Astrocyte (in vitro differentiated cells and primary cell): ENCODE results near the gene SCN10A. TPM values are rescaled to one million over a fixed set of nuclear protein-coding genes. Genes with fewer than 3 reads are reported as not detected.

ENCODE experiments used
- DNase-seq: peaks from one replicate; pipeline ENCODE4 v3.0.0-alpha.2; 2010; ENCODE audit warnings: low read depth
- FAIRE-seq: peaks from 2 replicates; lab custom pipeline; 2011; peaks lifted over from hg19 to GRCh38; lab: Jason Lieb, UNC
- H2AFZ ChIP-seq: 2 replicates; pipeline ENCODE4 v1.6.0; 2012; ENCODE audit warnings: low read depth, low read length, inconsistent platforms
- H3K27ac ChIP-seq: 2 replicates; pipeline ENCODE4 v1.5.1; 2011; ENCODE audit warnings: low read depth, low read length, inconsistent platforms
- H3K27me3 ChIP-seq: 2 replicates; pipeline ENCODE4 v1.6.0; 2011; ENCODE audit warnings: low read length, inconsistent platforms; ENCODE audit not compliant: insufficient read depth
- H3K36me3 ChIP-seq: 2 replicates; pipeline ENCODE4 v1.5.1; 2011; ENCODE audit warnings: low read length, inconsistent platforms; ENCODE audit not compliant: insufficient read depth
- H3K4me1 ChIP-seq: 2 replicates; pipeline ENCODE4 v1.5.1; 2011; ENCODE audit warnings: low read length, inconsistent platforms; ENCODE audit not compliant: insufficient read depth
- H3K4me2 ChIP-seq: 2 replicates; pipeline ENCODE4 v1.6.0; 2012; ENCODE audit warnings: low read length, inconsistent platforms
- H3K4me3 ChIP-seq: 2 replicates; pipeline ENCODE4 v1.5.1; 2011; ENCODE audit warnings: low read depth, mild to moderate bottlenecking, low read length, inconsistent platforms; ENCODE audit not compliant: insufficient read depth
- H3K79me2 ChIP-seq: 2 replicates; pipeline ENCODE4 v1.6.0; 2012; ENCODE audit warnings: mild to moderate bottlenecking, low read length, inconsistent platforms; ENCODE audit not compliant: insufficient read depth
- H3K9ac ChIP-seq: 2 replicates; pipeline ENCODE4 v1.6.0; 2012; ENCODE audit warnings: mild to moderate bottlenecking, low read length, inconsistent platforms
- H3K9me3 ChIP-seq: 2 replicates; pipeline ENCODE4 v1.5.1; 2012; ENCODE audit warnings: low read depth, mild to moderate bottlenecking, low read length, inconsistent platforms; ENCODE audit not compliant: insufficient read depth
- H4K20me1 ChIP-seq: 2 replicates; pipeline ENCODE4 v1.6.0; 2012; ENCODE audit warnings: low read length, inconsistent platforms; ENCODE audit not compliant: insufficient read depth
- H3K27ac Mint-ChIP-seq: one replicate; pipeline ENCODE4 v1.8.0; 2021; ENCODE audit warnings: mild to moderate bottlenecking, mixed read lengths; ENCODE audit not compliant: unreplicated experiment
- H3K27me3 Mint-ChIP-seq: one replicate; pipeline ENCODE4 v1.8.0; 2021; ENCODE audit warnings: low read depth, mixed read lengths; ENCODE audit not compliant: unreplicated experiment
- H3K36me3 Mint-ChIP-seq: one replicate; pipeline ENCODE4 v1.8.0; 2021; ENCODE audit warnings: low read depth, mixed read lengths; ENCODE audit not compliant: unreplicated experiment
- H3K4me1 Mint-ChIP-seq: one replicate; pipeline ENCODE4 v1.8.0; 2021; ENCODE audit warnings: low read depth, mixed read lengths; ENCODE audit not compliant: unreplicated experiment
- H3K4me3 Mint-ChIP-seq: one replicate; pipeline ENCODE4 v1.8.0; 2021; ENCODE audit warnings: mild to moderate bottlenecking, moderate library complexity, mixed read lengths; ENCODE audit not compliant: unreplicated experiment
- H3K9me3 Mint-ChIP-seq: one replicate; pipeline ENCODE4 v1.8.0; 2021; ENCODE audit warnings: mild to moderate bottlenecking, mixed read lengths; ENCODE audit not compliant: unreplicated experiment
- EZH2 ChIP-seq: IDR thresholded peaks from 2 replicates; pipeline ENCODE4 v1.6.1; 2012; ENCODE audit warnings: mild to moderate bottlenecking, low read length, inconsistent platforms; ENCODE audit not compliant: insufficient read depth
- total RNA-seq: library from RNA; stranded (reverse); gene quantifications from 2 replicates; pipeline ENCODE4 v1.2.1, GENCODE V29; 2021
- TF ChIP-seq, protein P1 (sequence below): IDR thresholded peaks from 2 replicates; pipeline ENCODE4 v1.5.1; 2011; ENCODE audit warnings: low read depth, mild to moderate bottlenecking, inconsistent platforms, low read length, moderate library complexity; ENCODE audit not compliant: insufficient read depth

The SCN10A gene
- total RNA-seq, 1 donor from 2014 or later: not detected

DNA sequence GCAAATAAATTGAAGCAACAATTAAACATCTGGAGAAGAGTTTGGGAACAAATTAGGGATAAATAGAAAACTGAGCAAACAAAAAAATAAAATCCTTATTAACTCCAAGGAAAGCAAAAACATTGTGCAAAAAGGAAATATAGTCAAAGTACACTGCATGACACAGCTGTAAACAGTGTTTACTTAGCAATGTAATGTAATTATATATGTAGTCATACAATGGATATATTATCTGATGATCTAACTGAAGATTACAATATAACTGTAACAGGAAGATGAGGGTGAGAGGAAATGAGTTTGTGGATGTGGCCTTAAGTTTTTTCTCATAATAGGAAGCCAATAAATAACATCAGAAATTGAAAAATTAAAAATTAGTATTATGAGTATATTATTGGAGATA lies 42.5 kb downstream of the SCN10A start:
- no peak overlapping the region for H3K27ac ChIP-seq
- H3K4me3 ChIP-seq: no peak overlapping the region
- H3K79me2 ChIP-seq: no peaks in the 10 kb centered on the region
- H4K20me1 ChIP-seq: no peaks in the 10 kb centered on the region
- H3K9me3 ChIP-seq: no peaks in the 10 kb centered on the region
- no peaks in the 10 kb centered on the region for H3K36me3 ChIP-seq
- no peak overlapping the region for H3K4me2 ChIP-seq
- no peak for TF ChIP-seq EZH2
- TF ChIP-seq, protein P1, sequence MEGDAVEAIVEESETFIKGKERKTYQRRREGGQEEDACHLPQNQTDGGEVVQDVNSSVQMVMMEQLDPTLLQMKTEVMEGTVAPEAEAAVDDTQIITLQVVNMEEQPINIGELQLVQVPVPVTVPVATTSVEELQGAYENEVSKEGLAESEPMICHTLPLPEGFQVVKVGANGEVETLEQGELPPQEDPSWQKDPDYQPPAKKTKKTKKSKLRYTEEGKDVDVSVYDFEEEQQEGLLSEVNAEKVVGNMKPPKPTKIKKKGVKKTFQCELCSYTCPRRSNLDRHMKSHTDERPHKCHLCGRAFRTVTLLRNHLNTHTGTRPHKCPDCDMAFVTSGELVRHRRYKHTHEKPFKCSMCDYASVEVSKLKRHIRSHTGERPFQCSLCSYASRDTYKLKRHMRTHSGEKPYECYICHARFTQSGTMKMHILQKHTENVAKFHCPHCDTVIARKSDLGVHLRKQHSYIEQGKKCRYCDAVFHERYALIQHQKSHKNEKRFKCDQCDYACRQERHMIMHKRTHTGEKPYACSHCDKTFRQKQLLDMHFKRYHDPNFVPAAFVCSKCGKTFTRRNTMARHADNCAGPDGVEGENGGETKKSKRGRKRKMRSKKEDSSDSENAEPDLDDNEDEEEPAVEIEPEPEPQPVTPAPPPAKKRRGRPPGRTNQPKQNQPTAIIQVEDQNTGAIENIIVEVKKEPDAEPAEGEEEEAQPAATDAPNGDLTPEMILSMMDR: no peak
- DNase-seq (no peak), FAIRE-seq (no peak)
- Mint-ChIP-seq H3K27me3 (peaks cover 29% of the 10 kb centered on the region), H3K27ac (no peak overlapping the region), H3K4me3 (no peak overlapping the region), H3K9me3 (peaks cover 5% of the 10 kb centered on the region), H3K4me1 (no peaks in the 10 kb centered on the region), H3K36me3 (no peaks in the 10 kb centered on the region)
- H2AFZ ChIP-seq: no peak overlapping the region
- H3K9ac ChIP-seq: no peak overlapping the region
- no peaks in the 10 kb centered on the region for H3K27me3 ChIP-seq
- H3K4me1 ChIP-seq: no peaks in the 10 kb centered on the region

DNA sequence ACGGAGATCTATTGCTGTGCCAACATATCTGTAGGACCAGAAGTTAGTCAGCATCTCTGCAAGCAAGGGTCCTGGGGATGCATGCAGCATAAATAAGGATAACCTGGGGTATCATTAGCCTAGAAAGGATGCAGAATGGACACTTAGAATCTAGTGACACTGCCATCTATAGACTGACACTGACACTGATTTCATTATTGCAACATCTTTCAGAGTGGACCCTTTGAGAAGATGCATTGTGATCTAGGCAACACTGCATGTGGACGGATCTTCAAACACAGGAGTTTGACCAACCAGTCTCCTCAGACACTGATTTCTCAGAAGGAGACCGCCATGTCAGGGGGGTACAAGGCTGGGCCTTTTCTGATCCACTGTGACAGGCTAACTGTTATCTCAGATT lies 52.4 kb downstream of the SCN10A start:
- TF ChIP-seq, protein P1: no peak
- no peak for TF ChIP-seq EZH2
- Histone ChIP-seq H3K9ac (no peak overlapping the region), H3K79me2 (no peaks in the 10 kb centered on the region), H3K36me3 (no peaks in the 10 kb centered on the region), H2AFZ (no peak overlapping the region), H4K20me1 (no peaks in the 10 kb centered on the region), H3K27me3 (no peaks in the 10 kb centered on the region), H3K9me3 (no peaks in the 10 kb centered on the region), H3K4me1 (no peaks in the 10 kb centered on the region), H3K4me2 (no peak overlapping the region), H3K4me3 (no peak overlapping the region), H3K27ac (no peak overlapping the region)
- Mint-ChIP-seq H3K9me3 (no peaks in the 10 kb centered on the region), H3K27ac (no peak overlapping the region), H3K27me3 (peaks cover 20% of the 10 kb centered on the region), H3K36me3 (no peaks in the 10 kb centered on the region), H3K4me1 (no peaks in the 10 kb centered on the region), H3K4me3 (no peak overlapping the region)
- FAIRE-seq (no peak), DNase-seq (no peak)

DNA sequence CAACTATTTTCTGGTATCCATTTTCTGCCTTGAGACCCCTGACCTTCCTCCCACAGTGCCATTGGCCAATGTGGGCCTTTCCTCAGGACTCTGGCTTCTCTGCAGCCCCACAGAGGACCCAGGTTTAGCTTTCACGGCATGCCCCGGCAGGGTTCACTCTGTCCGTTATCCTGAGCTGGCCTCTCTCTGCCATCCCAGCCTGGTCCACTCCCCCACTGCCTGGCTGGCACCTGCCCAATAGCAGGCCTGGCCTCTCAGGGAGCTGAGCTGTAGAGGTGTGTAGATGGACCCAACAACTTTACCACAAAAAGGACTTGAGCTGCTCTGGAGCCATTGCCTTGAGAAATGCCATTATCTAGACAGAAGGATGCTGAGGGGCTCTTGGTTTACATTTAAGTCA lies 57.5 kb downstream of the SCN10A start:
- H3K9me3 ChIP-seq: no peaks in the 10 kb centered on the region
- no peaks in the 10 kb centered on the region for H3K9me3 Mint-ChIP-seq
- FAIRE-seq (no peak), DNase-seq (no peak)
- no peaks in the 10 kb centered on the region for H3K79me2 ChIP-seq
- no peaks in the 10 kb centered on the region for H3K36me3 Mint-ChIP-seq
- no peaks in the 10 kb centered on the region for H4K20me1 ChIP-seq
- H3K27me3 Mint-ChIP-seq: peaks cover 43% of the 10 kb centered on the region
- H3K27ac ChIP-seq: no peak overlapping the region
- H3K4me1 Mint-ChIP-seq: no peaks in the 10 kb centered on the region
- H3K27ac Mint-ChIP-seq: no peak overlapping the region
- TF ChIP-seq, protein P1: no peak
- TF ChIP-seq EZH2: no peak
- no peaks in the 10 kb centered on the region for H3K4me1 ChIP-seq
- H3K9ac ChIP-seq: no peak overlapping the region
- no peak overlapping the region for H3K4me3 ChIP-seq
- H2AFZ ChIP-seq: no peak overlapping the region
- no peak overlapping the region for H3K4me3 Mint-ChIP-seq
- no peaks in the 10 kb centered on the region for H3K27me3 ChIP-seq
- H3K36me3 ChIP-seq: no peaks in the 10 kb centered on the region
- H3K4me2 ChIP-seq: no peak overlapping the region
